Daoy (cell line): Measurements from ENCODE around the gene TNFSF13B. TPM values are rescaled to one million over a fixed set of nuclear protein-coding genes. Genes with fewer than 3 reads are reported as not detected.

Experiments
- DNase-seq: peaks from one replicate; pipeline ENCODE4 v3.0.0-alpha.2; 2015; ENCODE audit warnings: low read depth
- total RNA-seq: library from RNA; depleted of rRNA; stranded (reverse); fragments of >200 nt; shearing (Covaris generic); gene quantifications from 2 replicates; pipeline ENCODE4 v1.2.3, GENCODE V29; 2014; rRNA removed

TNFSF13B gene
- total RNA-seq, 1 experiment from 2014 or later = 0.06 TPM

DNA sequence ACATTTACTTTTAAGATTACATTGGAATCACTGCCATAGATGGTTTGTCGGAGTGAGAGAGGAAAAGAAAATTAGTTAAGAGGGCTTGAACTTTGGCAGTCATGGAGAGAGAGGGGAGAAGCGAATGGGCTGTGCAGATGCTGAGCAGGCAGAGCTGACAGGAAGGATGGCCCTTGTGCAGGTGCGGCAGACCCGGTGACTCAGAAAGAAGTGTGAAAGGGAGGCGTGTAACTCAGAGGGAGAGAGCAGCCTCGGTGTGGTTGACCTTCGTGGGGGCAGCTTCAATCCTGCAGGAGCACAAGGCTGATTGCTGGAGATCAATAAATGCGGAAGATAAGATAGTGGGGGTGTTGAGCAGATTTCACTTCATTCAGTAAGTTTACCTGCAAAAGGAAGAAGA, 76.9 kb downstream of the TNFSF13B start:
- no peak for DNase-seq

DNA sequence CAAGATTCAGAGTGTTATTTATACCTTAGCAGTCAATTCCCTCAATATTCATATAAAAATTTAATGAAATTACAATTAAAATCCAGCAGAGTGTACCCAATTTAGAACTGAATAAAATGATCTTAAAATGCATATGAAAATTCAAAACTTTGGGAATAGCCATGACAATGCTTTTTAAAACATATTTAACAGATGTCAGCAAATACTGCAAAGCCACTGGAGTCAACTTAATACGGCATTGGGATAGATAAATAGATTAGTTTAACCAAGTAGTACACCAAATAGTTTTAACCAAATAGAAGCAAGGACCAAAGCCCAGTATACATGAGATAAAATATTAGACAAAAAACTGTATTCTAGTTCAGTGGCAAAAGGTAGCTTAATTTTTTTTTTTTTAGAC, 79.8 kb downstream of the TNFSF13B start:
- no peak for DNase-seq

GRCh38 chr13:108350579-108350978, 81.1 kb downstream of the TNFSF13B start:
- DNase-seq = no peak

DNA sequence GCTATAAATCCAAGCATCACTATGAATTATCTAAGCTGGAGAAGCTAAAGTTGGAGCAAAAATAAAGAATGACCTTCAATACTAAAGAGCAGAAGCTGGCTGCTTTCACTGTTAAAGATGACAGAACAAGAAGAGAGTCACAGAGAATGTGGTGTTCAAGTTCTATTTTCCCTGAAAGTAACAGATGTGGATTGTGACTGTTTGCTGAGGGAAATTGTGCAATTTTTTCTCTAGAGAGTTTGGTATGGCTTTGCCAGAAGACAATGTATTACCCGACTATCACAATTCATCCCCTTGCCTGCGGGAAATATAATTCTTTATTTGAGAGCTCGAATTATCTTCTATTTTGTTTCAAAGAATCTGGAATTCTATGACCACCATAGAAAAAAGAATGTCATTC, 83.1 kb downstream of the TNFSF13B start:
- DNase-seq = no peak

DNA sequence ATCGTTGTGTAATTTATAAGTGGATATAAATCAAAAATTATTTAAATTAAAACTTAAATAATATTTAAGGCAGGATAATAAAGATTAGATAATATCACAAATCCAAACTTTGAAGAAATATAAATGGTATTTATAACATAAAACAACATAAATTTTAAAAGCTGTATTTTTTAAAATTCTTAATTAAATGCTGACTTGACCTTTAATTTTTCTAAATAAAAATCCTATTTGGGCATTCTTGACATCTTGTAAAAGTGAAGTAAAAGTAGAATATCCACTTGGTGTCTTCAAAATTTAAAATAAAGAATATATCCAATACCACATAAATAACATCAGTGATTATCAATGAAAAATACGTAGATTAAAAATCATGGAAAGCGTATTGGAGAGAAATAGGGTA, 87.7 kb downstream of the TNFSF13B start:
- DNase-seq = no peak

Other genes with a start within 250 kb of the TNFSF13B start
- gene LIG4, start 54.2 kb upstream of the TNFSF13B start, total RNA-seq = 9.5 and 12.2 TPM in 2 replicates
- 3.2 and 3.4 TPM in 2 replicates for gene ABHD13, start 51.3 kb upstream of the TNFSF13B start, total RNA-seq